HL-60 (cell line): ENCODE measurements around the gene RPL21.

Experiments
- CTCF ChIP-seq: IDR thresholded peaks from one replicate; pipeline ENCODE4 v1.5.1; 2011; ENCODE audit warnings: low read length, control low read depth, inconsistent platforms; ENCODE audit not compliant: insufficient read depth
- GABPA ChIP-seq: IDR thresholded peaks from 2 replicates; pipeline ENCODE4 v1.6.1; 2012; ENCODE audit warnings: low read depth
- POLR2AphosphoS5 ChIP-seq: IDR thresholded peaks from 2 replicates; pipeline ENCODE4 v1.6.1; 2012; ENCODE audit warnings: low read depth
- REST ChIP-seq: IDR thresholded peaks from 2 replicates; pipeline ENCODE4 v1.6.1; 2012; ENCODE audit warnings: low read depth; ENCODE audit not compliant: insufficient replicate concordance
- SPI1 ChIP-seq: IDR thresholded peaks from 2 replicates; pipeline ENCODE4 v1.6.1; 2012; ENCODE audit warnings: low read depth, mild to moderate bottlenecking, borderline replicate concordance

GRCh38 chr13:27288392-27288791, 37.0 kb downstream of the RPL21 start:
- TF ChIP-seq CTCF, result no peak
- TF ChIP-seq POLR2AphosphoS5, result no peak
- TF ChIP-seq REST, result no peak
- no peak for TF ChIP-seq GABPA
- no peak for TF ChIP-seq SPI1
